HepG2 (cell line): ENCODE measurements around the gene KRTAP23-1. TPM values are rescaled to one million over a fixed set of nuclear protein-coding genes. Genes with fewer than 3 reads are reported as not detected.

ENCODE experiments used
- ATAC-seq: fragments of 200-7000 bp; cut with Tn5 transposase; 3 replicates; pipeline ENCODE4 v1.9.1; 2020; ENCODE audit warnings: mild to moderate bottlenecking, moderate library complexity
- BruUV-seq: library from RNA; stranded (reverse); fragments of 400-500 nt; replicated peaks from 2 replicates; lab custom pipeline; 2021; lab: Mats Ljungman, UMichigan
- CTCF ChIA-PET: fragments of 300-600 bp; formaldehyde crosslinking; extraction: SDS; loops from one replicate; lab custom pipeline; 2021; ENCODE audit warnings: low total read pairs, inconsistent platforms, low intra/inter-chr PET ratio; lab: Yijun Ruan, JAX
- POLR2A ChIA-PET: fragments of 350-600 bp; sonication (Branson Sonifier 250); formaldehyde crosslinking; loops from one replicate; lab custom pipeline; 2020; ENCODE audit warnings: antibody characterized with exemption, inconsistent platforms; lab: Yijun Ruan, JAX
- DNase-seq: peaks from one replicate; pipeline ENCODE4 v3.0.0-alpha.2; 2015; ENCODE audit warnings: low spot score
- FAIRE-seq: peaks from 3 replicates; lab custom pipeline; 2011; peaks lifted over from hg19 to GRCh38; lab: Jason Lieb, UNC
- H2AFZ ChIP-seq: one replicate; pipeline ENCODE4 v1.6.1; 2011; ENCODE audit warnings: low read length, inconsistent platforms
- H3K27ac ChIP-seq: fragments of 300-600 bp; 3 replicates; pipeline ENCODE4 v1.8.0; 2011; ENCODE audit warnings: mixed run types, mild to moderate bottlenecking, mixed read lengths, low read length, inconsistent platforms; ENCODE audit not compliant: insufficient read depth; ENCODE audit errors: extremely low read length
- H3K27me3 ChIP-seq, 2 experiments: fragments of 200-600 bp in 1 of 2; 2 replicates in 1 of 2; 3 replicates in 1 of 2; pipeline versions ENCODE4 v1.6.0 to v1.8.0; 2011; ENCODE audit warnings: low read length in 2 of 2, mild to moderate bottlenecking in 2 of 2, moderate library complexity in 2 of 2, inconsistent platforms in 1 of 2; ENCODE audit not compliant: insufficient read depth in 2 of 2, control insufficient read depth in 1 of 2
- H3K36me3 ChIP-seq, 2 experiments: fragments of 200-600 bp in 1 of 2; replicated peaks in 1 of 2; 2 replicates in 1 of 2; 3 replicates in 1 of 2; pipeline versions ENCODE4 v1.5.1 to v1.8.0; 2011; ENCODE audit warnings: low read length in 2 of 2, inconsistent platforms in 1 of 2; ENCODE audit not compliant: insufficient read depth in 2 of 2, control insufficient read depth in 1 of 2
- H3K4me1 ChIP-seq: 2 replicates; pipeline ENCODE4 v1.5.1; 2012; ENCODE audit warnings: low read length, inconsistent platforms; ENCODE audit not compliant: insufficient read depth
- H3K4me2 ChIP-seq: 2 replicates; pipeline ENCODE4 v1.6.0; 2011; ENCODE audit warnings: low read depth, low read length, inconsistent platforms
- H3K4me3 ChIP-seq, 3 experiments: fragments of 200-600 bp in 1 of 3; sonication (generic), shearing (Covaris generic) in 1 of 3; replicated peaks in 1 of 3; 2 replicates each; pipeline ENCODE4 v1.5.1; 2011 to 2016; ENCODE audit warnings: low read length in 3 of 3, inconsistent platforms in 2 of 3, low read depth in 2 of 3, mild to moderate bottlenecking in 2 of 3, control low read depth in 1 of 3, mixed read lengths in 1 of 3; ENCODE audit not compliant: insufficient read depth in 1 of 3
- H3K79me2 ChIP-seq: one replicate; pipeline ENCODE4 v1.6.1; 2011; ENCODE audit warnings: low read length, inconsistent platforms; ENCODE audit not compliant: insufficient read depth
- H3K9ac ChIP-seq: 2 replicates; pipeline ENCODE4 v1.6.0; 2011; ENCODE audit warnings: mild to moderate bottlenecking, low read depth, low read length, inconsistent platforms; ENCODE audit not compliant: insufficient read depth
- H3K9me3 ChIP-seq: 2 replicates; pipeline ENCODE4 v1.5.1; 2012; ENCODE audit warnings: mild to moderate bottlenecking, low read length
- H4K20me1 ChIP-seq: 2 replicates; pipeline ENCODE4 v1.6.0; 2011; ENCODE audit warnings: inconsistent platforms, mild to moderate bottlenecking, low read length, moderate library complexity; ENCODE audit not compliant: insufficient read depth
- AGO1 ChIP-seq: fragments of 200-400 bp; formaldehyde crosslinking; IDR thresholded peaks from 2 replicates; pipeline ENCODE4 v1.6.1; 2017; ENCODE audit warnings: mild to moderate bottlenecking, low read depth, low read length, moderate library complexity; ENCODE audit not compliant: poor library complexity, severe bottlenecking
- JARID2 ChIP-seq: sonication (generic); formaldehyde crosslinking; IDR thresholded peaks from 2 replicates; pipeline ENCODE4 v1.8.1; 2023; ENCODE audit warnings: missing genetic modification reagents, inconsistent platforms; ENCODE audit not compliant: insufficient replicate concordance
- MBNL3 ChIP-seq: fragments of 250-450 bp; sonication (Bioruptor Pico); conservative IDR thresholded peaks from 2 replicates; pipeline ENCODE4 v1.8.0; 2022; ENCODE audit warnings: mild to moderate bottlenecking, inconsistent platforms
- NFYB ChIP-seq: sonication (generic); formaldehyde crosslinking; IDR thresholded peaks from 2 replicates; pipeline ENCODE4 v1.4.0; 2020; ENCODE audit warnings: missing genetic modification reagents
- SOX5 ChIP-seq: IDR thresholded peaks from 2 replicates; pipeline ENCODE4 v1.6.1; 2016; ENCODE audit warnings: borderline replicate concordance
- ZNF569 ChIP-seq: sonication (generic); formaldehyde crosslinking; IDR thresholded peaks from 2 replicates; pipeline ENCODE4 v1.5.0; 2020; ENCODE audit warnings: mild to moderate bottlenecking, missing genetic modification reagents, moderate library complexity, borderline replicate concordance
- ZNF7 ChIP-seq: IDR thresholded peaks from 2 replicates; pipeline ENCODE4 v1.6.1; 2016; ENCODE audit warnings: missing biosample characterization, missing genetic modification reagents
- ZNF710 ChIP-seq: sonication (generic); formaldehyde crosslinking; IDR thresholded peaks from 2 replicates; pipeline ENCODE4 v1.5.0; 2020; ENCODE audit warnings: mild to moderate bottlenecking, missing genetic modification reagents, borderline replicate concordance
- ZSCAN5A ChIP-seq: sonication (generic); formaldehyde crosslinking; IDR thresholded peaks from 2 replicates; pipeline ENCODE4 v1.8.0; 2022; ENCODE audit warnings: mild to moderate bottlenecking, missing genetic modification reagents, borderline replicate concordance
- WGBS: methylation state at CpG from one replicate; pipeline ENCODE4 v1.1.6; 2017; ENCODE audit warnings: low lambda C conversion rate; 5-methylcytosine and 5-hydroxymethylcytosine counted together
- in situ Hi-C: cut with HindIII; loops from 2 replicates; pipeline ENCODE4 v1.10.0; 2017; ENCODE audit warnings: low pct_unique_long_range_greater_than_20kb; ENCODE audit not compliant: extremely low pct_ligation_motif_present
- intact Hi-C: fragments of 100-400 bp; cut with micrococcal nuclease; formaldehyde crosslinking; loops from one replicate; pipeline ENCODE4 v1.10.0; 2022; ENCODE audit not compliant: unreplicated experiment
- polyA plus RNA-seq, 8 experiments: library from polyadenylated mRNA; depleted of rRNA in 3 of 8; stranded (reverse) in 7 of 8; unstranded in 1 of 8; fragments of >200 nt; fragmentation: Illumina TruSeq in 4 of 8; extraction: Trizol in 4 of 8; gene quantifications; 2 replicates each; pipeline versions ENCODE4 v1.2.1 to v1.2.3, GENCODE V29; 2011 to 2016; ENCODE audit warnings: low read depth in 4 of 8, missing spikeins in 1 of 8, mixed read lengths in 1 of 8; ENCODE audit not compliant: insufficient read depth in 1 of 8
- total RNA-seq, 5 experiments: library from RNA; depleted of rRNA; stranded (reverse); fragments of >200 nt; fragmentation: Illumina TruSeq; extraction: Trizol; gene quantifications; 2 replicates each; pipeline ENCODE4 v1.2.3, GENCODE V29; 2016; ENCODE audit warnings: low read depth in 1 of 5

KRTAP23-1 gene
- total and polyA plus RNA-seq, 2 of the 13 experiments (the other 11 are each of a cell fraction or from before 2014, with no cell fraction given), result not detected

- TF ChIP-seq AGO1, result no peak
- no peak for TF ChIP-seq SOX5 (CRISPR knock-in tag)
- no peak for TF ChIP-seq ZNF569 (CRISPR knock-in tag)
- no peak for TF ChIP-seq MBNL3 (CRISPR knock-in tag)
- TF ChIP-seq JARID2 (CRISPR knock-in tag), result no peak
- no peak for TF ChIP-seq ZNF7 (CRISPR knock-in tag)
These were observed 3.1 kb upstream of the KRTAP23-1 start (continued) for GRCh38 chr21:30351534-30351933.

- ATAC-seq, result no peak
- Histone ChIP-seq H3K27me3 (no peaks in the 10 kb centered on the region), H3K79me2 (no peaks in the 10 kb centered on the region), H3K4me3 (no peak overlapping the region), H3K9me3 (peaks cover 73% of the 10 kb centered on the region), H3K4me1 (no peaks in the 10 kb centered on the region), H3K4me2 (no peak overlapping the region), H4K20me1 (no peaks in the 10 kb centered on the region), H3K27ac (no peak overlapping the region), H2AFZ (no peak overlapping the region), H3K36me3 (no peaks in the 10 kb centered on the region), H3K9ac (no peak overlapping the region)
- FAIRE-seq, result no peak
- WGBS, result 3% methylated on average over 3 of the region's 3 CpGs
- in situ Hi-C loops, result loop anchor here (25.0 kb wide), 1 partner anchor 738 kb away; no protein-coding TSS in a partner anchor
- BruUV-seq, result no TSS peak
- DNase-seq, result no peak
- POLR2A ChIA-PET, result no interaction called here
- no peak for TF ChIP-seq NFYB (CRISPR knock-in tag)
- TF ChIP-seq ZSCAN5A (CRISPR knock-in tag), result no peak
- TF ChIP-seq ZNF710 (CRISPR knock-in tag), result no peak
- CTCF ChIA-PET, result no interaction called here
- intact Hi-C loops, result no loop called here
These were observed 1.2 kb upstream of the KRTAP23-1 start for GRCh38 chr21:30349572-30349971.
